HEK293 (cell line): ENCODE measurements around the gene PKNOX2.

Experiments
- ZNF221 ChIP-seq: fragments of 450-650 bp; formaldehyde crosslinking; IDR thresholded peaks from 2 replicates; pipeline ENCODE4 v1.5.1; 2017; ENCODE audit warnings: missing biosample characterization, missing genetic modification characterization, borderline replicate concordance
- ZNF660 ChIP-seq: fragments of 450-650 bp; IDR thresholded peaks from 2 replicates; pipeline ENCODE4 v1.5.1; 2018; ENCODE audit warnings: missing biosample characterization, mild to moderate bottlenecking, missing genetic modification characterization
- ZNF670 ChIP-seq: fragments of 450-650 bp; formaldehyde crosslinking; IDR thresholded peaks from 2 replicates; pipeline ENCODE4 v1.5.1; 2016; ENCODE audit warnings: missing biosample characterization, missing genetic modification characterization, low read depth

DNA sequence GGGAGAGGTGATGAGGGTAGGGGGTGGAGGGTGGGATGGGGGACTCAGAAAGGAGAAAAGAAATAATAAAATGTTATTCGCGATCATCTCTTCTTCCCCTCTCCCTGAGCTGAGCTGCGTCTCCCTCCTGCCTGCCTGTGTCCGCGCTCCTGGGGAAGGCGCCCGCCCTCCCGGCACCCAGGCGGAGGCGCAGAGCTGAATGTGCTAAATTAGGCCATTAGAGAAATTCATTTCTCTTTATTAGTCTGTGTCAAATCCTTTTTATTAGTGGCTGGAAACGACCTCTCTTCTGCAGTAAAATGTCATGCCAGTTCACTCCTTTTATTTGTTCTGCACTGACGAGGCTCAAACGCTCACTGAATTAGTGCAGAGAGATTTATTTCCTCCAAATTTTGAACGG, 215.4 kb downstream of the PKNOX2 start:
- TF ChIP-seq ZNF660 (tag by site-specific recombination) = no peak
- no peak for TF ChIP-seq ZNF221 (tag by site-specific recombination)
- no peak for TF ChIP-seq ZNF670
